A673 (cell line): ENCODE measurements around the gene FOXRED1. TPM values are rescaled to one million over a fixed set of nuclear protein-coding genes. Genes with fewer than 3 reads are reported as not detected.
A peak's percentile ranks its signal among the peaks of the same experiment; 100 is the strongest.

Source experiments
- Bru-seq: library from RNA; stranded (reverse); fragments of 400-500 nt; gene quantifications from one replicate; lab custom pipeline; 2021; lab: Mats Ljungman, UMichigan
- BruChase-seq, 2 experiments: library from RNA; stranded (reverse); fragments of 400-500 nt; gene quantifications; one replicate each; lab custom pipeline; 2021; lab: Mats Ljungman, UMichigan
- BruUV-seq: library from RNA; stranded (reverse); fragments of 400-500 nt; replicated peaks from 2 replicates; lab custom pipeline; 2021; lab: Mats Ljungman, UMichigan
- CTCF ChIA-PET: fragments of 300-600 bp; sonication (Branson Sonifier 250); formaldehyde crosslinking; loops from one replicate; lab custom pipeline; 2022; ENCODE audit warnings: antibody characterized with exemption; lab: Charles Lee
- POLR2A ChIA-PET: fragments of 300-600 bp; sonication (Branson Sonifier 250); formaldehyde crosslinking; loops from one replicate; lab custom pipeline; 2022; ENCODE audit warnings: antibody characterized with exemption; ENCODE audit not compliant: low non-redundant PET; lab: Charles Lee
- DNase-seq: peaks from one replicate; pipeline ENCODE4 v3.0.0-alpha.2; 2015; ENCODE audit warnings: low spot score
- H3K27ac ChIP-seq: fragments of 200-600 bp; sonication (generic); 2 replicates; pipeline ENCODE4 v1.5.1; 2016; ENCODE audit warnings: mixed run types, low read depth, mild to moderate bottlenecking, mixed read lengths, antibody characterized with exemption, low read length; ENCODE audit not compliant: poor library complexity, severe bottlenecking
- H3K27me3 ChIP-seq: fragments of 200-600 bp; sonication (generic); replicated peaks from 2 replicates; pipeline ENCODE4 v1.6.1; 2017; ENCODE audit warnings: mixed run types, low read depth, mild to moderate bottlenecking, mixed read lengths, antibody characterized with exemption, low read length; ENCODE audit not compliant: insufficient read depth, poor library complexity
- H3K36me3 ChIP-seq: fragments of 200-600 bp; sonication (generic); 2 replicates; pipeline ENCODE4 v1.6.1; 2016; ENCODE audit warnings: mixed run types, mild to moderate bottlenecking, mixed read lengths, antibody characterized with exemption, low read length; ENCODE audit not compliant: insufficient read depth, poor library complexity, severe bottlenecking
- H3K4me1 ChIP-seq: fragments of 200-600 bp; sonication (generic); 2 replicates; pipeline ENCODE4 v1.6.1; 2017; ENCODE audit warnings: mixed run types, mild to moderate bottlenecking, mixed read lengths, antibody characterized with exemption, low read length; ENCODE audit not compliant: insufficient read depth, poor library complexity, severe bottlenecking
- H3K4me3 ChIP-seq: fragments of 200-600 bp; sonication (generic); 2 replicates; pipeline ENCODE4 v1.5.1; 2016; ENCODE audit warnings: low read depth, mixed run types, mild to moderate bottlenecking, mixed read lengths, low read length; ENCODE audit not compliant: poor library complexity, severe bottlenecking
- H3K9me3 ChIP-seq: fragments of 200-600 bp; sonication (generic); 2 replicates; pipeline ENCODE4 v1.6.1; 2016; ENCODE audit warnings: mixed run types, low read depth, mild to moderate bottlenecking, mixed read lengths, antibody characterized with exemption, low read length; ENCODE audit not compliant: poor library complexity, severe bottlenecking
- EZH2 ChIP-seq: fragments of 200-600 bp; sonication (generic); IDR thresholded peaks from 2 replicates; pipeline ENCODE4 v1.6.1; 2017; ENCODE audit warnings: borderline replicate concordance, low read depth, mild to moderate bottlenecking, mixed read lengths, antibody characterized with exemption, low read length; ENCODE audit not compliant: poor library complexity, severe bottlenecking
- intact Hi-C: fragments of 100-400 bp; cut with micrococcal nuclease; formaldehyde crosslinking; loops from one replicate; pipeline ENCODE4 v1.10.0; 2022; ENCODE audit not compliant: unreplicated experiment
- long read RNA-seq: library from polyadenylated mRNA; stranded (forward); transcript quantifications from one replicate; pipeline ENCODE4 v2.0.0, GENCODE V29; 2022
- total RNA-seq: library from RNA; stranded (reverse); gene quantifications from 2 replicates; pipeline ENCODE4 v1.2.3, GENCODE V29; 2021
- TF ChIP-seq, protein P1 (sequence below): fragments of 300-800, 200-600 bp; sonication (generic); conservative IDR thresholded peaks from 2 replicates; pipeline ENCODE4 v1.5.1; 2017; ENCODE audit warnings: low read depth, mild to moderate bottlenecking, antibody characterized with exemption, low read length, moderate library complexity, mixed read lengths

Gene FOXRED1
- total RNA-seq (72.6 and 76.1 TPM in 2 replicates), Bru-seq, nascent RNA (percentile 78 among the genes with signal in this experiment), BruChase-seq, experiment 1, labeled RNA remaining after a 2-hour chase (percentile 87 among the genes with signal in this experiment), BruChase-seq, experiment 2, labeled RNA remaining after a 6-hour chase (percentile 92 among the genes with signal in this experiment)
- long read RNA-seq, transcript FOXRED1-201 (11 exons, 1,970 nt): major isoform, 108 of 185 reads
- long read RNA-seq, partial matches to known transcripts: 8 of 185 reads
- long read RNA-seq, other reads (novel, unspliced or antisense): 64 of 185 reads

DNA sequence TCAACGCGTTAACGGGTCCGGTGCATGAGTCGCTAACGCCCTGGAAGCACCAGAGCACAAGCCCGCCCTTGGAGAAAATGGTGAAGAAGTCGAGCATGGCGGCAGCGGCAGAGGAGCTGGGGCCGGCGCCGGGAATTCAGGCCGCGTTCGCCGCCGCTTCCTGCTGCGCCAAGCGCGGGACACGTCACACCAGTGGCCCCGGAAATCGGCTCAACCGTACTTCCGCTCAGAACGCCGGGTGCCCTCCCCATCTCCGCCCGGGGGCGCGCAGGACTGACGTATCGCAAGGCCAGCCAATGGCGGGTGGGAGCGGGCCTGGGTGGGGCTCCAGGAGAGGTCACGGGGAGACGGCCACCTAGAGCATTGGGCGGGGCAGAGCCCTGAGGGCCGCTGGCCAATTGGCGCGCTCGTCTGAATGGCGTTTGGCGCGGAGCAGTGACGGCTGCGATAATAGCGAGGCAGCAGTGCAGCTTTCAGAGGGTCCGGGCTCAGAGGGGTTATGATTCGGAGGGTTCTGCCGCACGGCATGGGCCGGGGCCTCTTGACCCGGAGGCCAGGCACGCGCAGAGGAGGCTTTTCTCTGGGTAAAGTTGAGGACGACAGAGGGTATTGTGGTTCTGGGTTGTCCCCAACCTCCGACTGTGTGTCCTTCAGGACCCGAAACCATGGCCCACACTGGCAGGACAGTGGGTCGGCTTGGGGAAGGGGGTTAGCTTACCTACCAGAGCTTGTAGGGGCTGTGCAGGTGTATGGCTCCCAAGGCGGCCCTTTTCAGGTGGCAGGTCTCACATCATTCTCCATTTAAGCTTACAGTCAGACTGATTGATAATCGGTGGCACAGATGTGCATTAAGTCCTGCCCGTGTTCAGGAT is at the start of gene FOXRED1, which contains the start of gene SRPRA:
Gene FOXRED1, plus strand, starts transcription at position 447 of the 872 bp plus-strand sequence. Its CDS starts 53 bp downstream, at position 500.
Gene SRPRA, minus strand, starts transcription at position 188 of the 872 bp plus-strand sequence. Its CDS starts 91 bp downstream, at position 97.
- H3K4me1 ChIP-seq: peaks cover 11% of the 10 kb centered on the region
- H3K27me3 ChIP-seq: no peaks in the 10 kb centered on the region
- CTCF ChIA-PET: no interaction called here
- BruUV-seq: TSS peak; percentile 80
- no peaks in the 10 kb centered on the region for H3K9me3 ChIP-seq
- H3K4me3 ChIP-seq: peak within 1 kb of the TSS; percentile 67
- peaks cover 50% of the 10 kb centered on the region for H3K36me3 ChIP-seq
- DNase-seq: peak; percentile 100
- POLR2A ChIA-PET: interaction anchor here (0.5 to 0.6 kb wide), 2 partner anchors 145 to 661 kb away, joined by 5 to 15 read pairs; no protein-coding TSS in a partner anchor
- intact Hi-C loops: no loop called here
- TF ChIP-seq, protein P1, sequence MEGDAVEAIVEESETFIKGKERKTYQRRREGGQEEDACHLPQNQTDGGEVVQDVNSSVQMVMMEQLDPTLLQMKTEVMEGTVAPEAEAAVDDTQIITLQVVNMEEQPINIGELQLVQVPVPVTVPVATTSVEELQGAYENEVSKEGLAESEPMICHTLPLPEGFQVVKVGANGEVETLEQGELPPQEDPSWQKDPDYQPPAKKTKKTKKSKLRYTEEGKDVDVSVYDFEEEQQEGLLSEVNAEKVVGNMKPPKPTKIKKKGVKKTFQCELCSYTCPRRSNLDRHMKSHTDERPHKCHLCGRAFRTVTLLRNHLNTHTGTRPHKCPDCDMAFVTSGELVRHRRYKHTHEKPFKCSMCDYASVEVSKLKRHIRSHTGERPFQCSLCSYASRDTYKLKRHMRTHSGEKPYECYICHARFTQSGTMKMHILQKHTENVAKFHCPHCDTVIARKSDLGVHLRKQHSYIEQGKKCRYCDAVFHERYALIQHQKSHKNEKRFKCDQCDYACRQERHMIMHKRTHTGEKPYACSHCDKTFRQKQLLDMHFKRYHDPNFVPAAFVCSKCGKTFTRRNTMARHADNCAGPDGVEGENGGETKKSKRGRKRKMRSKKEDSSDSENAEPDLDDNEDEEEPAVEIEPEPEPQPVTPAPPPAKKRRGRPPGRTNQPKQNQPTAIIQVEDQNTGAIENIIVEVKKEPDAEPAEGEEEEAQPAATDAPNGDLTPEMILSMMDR: no peak
- no peak for TF ChIP-seq EZH2
- peak within 1 kb of the TSS; percentile 82 for H3K27ac ChIP-seq

DNA sequence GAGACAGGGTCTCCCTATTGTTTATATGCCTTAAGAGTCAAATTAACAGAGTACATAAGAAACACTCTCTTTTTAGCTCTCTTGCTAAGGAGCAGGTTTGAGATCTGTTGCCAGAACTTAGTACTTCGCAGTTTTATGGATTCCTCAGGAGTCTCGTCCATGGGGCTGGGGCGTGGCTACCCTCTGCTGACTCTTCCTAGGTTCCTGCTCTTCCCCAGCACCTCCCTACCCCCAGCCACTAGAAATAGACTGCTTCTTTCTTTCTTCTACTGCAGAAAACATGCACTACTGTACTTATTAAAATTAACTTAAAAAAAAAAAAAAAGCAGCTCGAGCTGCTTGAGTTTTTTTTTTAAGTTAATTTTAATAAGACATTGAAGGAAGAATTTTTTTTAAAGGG is 49.4 kb upstream of the FOXRED1 start:
- no peak overlapping the region for H3K4me3 ChIP-seq
- TF ChIP-seq EZH2: no peak
- TF ChIP-seq, protein P1: no peak
- no peaks in the 10 kb centered on the region for H3K36me3 ChIP-seq
- no TSS peak for BruUV-seq
- no peaks in the 10 kb centered on the region for H3K9me3 ChIP-seq
- peaks cover 7% of the 10 kb centered on the region for H3K4me1 ChIP-seq
- intact Hi-C loops: no loop called here
- POLR2A ChIA-PET: interaction anchor here (0.6 kb wide), 1 partner anchor 11 kb away, joined by 3 read pairs; no protein-coding TSS in a partner anchor
- no peaks in the 10 kb centered on the region for H3K27me3 ChIP-seq
- no peak for DNase-seq
- CTCF ChIA-PET: no interaction called here
- H3K27ac ChIP-seq: no peak overlapping the region

DNA sequence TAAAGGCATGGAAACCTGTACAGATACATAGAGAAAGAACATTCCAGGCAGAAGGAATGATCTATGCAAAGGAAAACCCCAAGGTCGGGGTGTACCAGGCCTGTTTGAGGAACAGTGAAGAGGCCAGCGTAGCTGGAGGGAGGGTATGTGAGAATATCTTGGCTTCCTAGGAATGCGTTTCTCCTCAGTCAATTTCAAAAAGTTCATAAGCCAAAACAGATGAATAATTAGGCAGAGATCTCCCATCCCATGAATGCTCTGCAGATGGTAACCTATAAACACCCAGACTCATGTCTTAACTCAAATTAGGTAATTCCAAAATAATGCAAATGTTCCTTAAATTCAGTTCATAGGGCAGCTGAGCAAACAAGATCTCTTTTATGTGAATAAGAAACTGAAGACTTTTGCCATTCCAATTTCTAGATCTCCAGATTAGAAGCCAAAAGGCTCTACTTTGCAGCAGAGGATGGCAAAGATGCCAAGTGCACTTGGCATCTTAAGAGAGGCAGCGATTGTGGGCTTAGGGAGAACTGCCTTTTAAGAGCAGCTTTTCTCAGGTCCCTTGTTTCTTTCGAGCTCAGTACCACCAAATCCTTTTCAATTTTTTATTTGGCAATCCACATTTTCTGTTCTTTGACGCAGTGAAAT is 44.2 kb upstream of the FOXRED1 start:
- Histone ChIP-seq H3K4me1 (peaks cover 3% of the 10 kb centered on the region), H3K9me3 (no peaks in the 10 kb centered on the region), H3K4me3 (no peak overlapping the region), H3K27ac (no peak overlapping the region), H3K36me3 (no peaks in the 10 kb centered on the region), H3K27me3 (no peaks in the 10 kb centered on the region)
- ChIA-PET CTCF (no interaction called here), POLR2A (no interaction called here)
- intact Hi-C loops: no loop called here
- TF ChIP-seq, protein P1: no peak
- no peak for TF ChIP-seq EZH2
- no peak for DNase-seq
- no TSS peak for BruUV-seq
